ENCODE results near the gene COL11A1.

COL11A1 gene

GRCh38 chr1:102875756-102876155 is 232.6 kb downstream of the COL11A1 start:
- Histone ChIP-seq H3K9me3 (ENCODE audit: insufficient read depth, low read depth, low read length) (no peaks in the 10 kb centered on the region), H2AK5ac (ENCODE audit: low read length) (no peak overlapping the region), H3K79me1 (ENCODE audit: low read length) (peaks cover 2% of the 10 kb centered on the region), H2BK120ac (ENCODE audit: insufficient read depth, low read length, poor library complexity) (no peak overlapping the region), H4K12ac (ENCODE audit: low read depth, low read length) (no peak overlapping the region), H3K18ac (ENCODE audit: low read length) (no peak overlapping the region), H4K8ac (ENCODE audit: low read depth, low read length) (no peak overlapping the region), H4K91ac (ENCODE audit: low read depth, low read length) (no peak overlapping the region), H3K4ac (ENCODE audit: low read depth, low read length) (no peak overlapping the region), H3K9ac (ENCODE audit: low read length) (no peak overlapping the region), H3K23ac (ENCODE audit: low read length) (no peak overlapping the region), H2AFZ (ENCODE audit: insufficient read depth, low read length, poor library complexity) (no peak overlapping the region), H2BK5ac (ENCODE audit: low read depth, low read length, poor library complexity) (no peak overlapping the region), H3K4me2 (ENCODE audit: low read length) (no peak overlapping the region), H3K36me3 (ENCODE audit: control insufficient read depth in 1 of 2, insufficient read depth in 2 of 2, low read length in 2 of 2) (peaks cover 2% of the 10 kb centered on the region in 2 experiments), H3K79me2 (ENCODE audit: control insufficient read depth, insufficient read depth, low read length, poor library complexity) (no peaks in the 10 kb centered on the region), H3K14ac (ENCODE audit: low read length) (no peak overlapping the region), H3K27ac (ENCODE audit: low read depth, low read length) (no peak overlapping the region), H3K4me1 (ENCODE audit: control insufficient read depth in 1 of 2, insufficient read depth in 2 of 2, low read length in 2 of 2) (no peaks in the 10 kb centered on the region), H3K27me3 (ENCODE audit: insufficient read depth, low read length) (no peaks in the 10 kb centered on the region), H3K4me3 (ENCODE audit: low read depth, low read length) (no peak overlapping the region), H2BK12ac (ENCODE audit: low read length) (no peak overlapping the region)
- WGBS (ENCODE audit: extremely low coverage, insufficient coverage, insufficient read length): no CpG with 5 or more reads among the region's 1 CpG
- peak in 1 of 2 donors; percentile 55 for DNase-seq

GRCh38 chr1:102872526-102872925 is 235.8 kb downstream of the COL11A1 start:
- H3K27me3 ChIP-seq (ENCODE audit: insufficient read depth, low read length): no peaks in the 10 kb centered on the region
- DNase-seq: no peak
- no peak overlapping the region for H4K91ac ChIP-seq (ENCODE audit: low read depth, low read length)
- no peak overlapping the region for H4K8ac ChIP-seq (ENCODE audit: low read depth, low read length)
- H3K4me3 ChIP-seq (ENCODE audit: low read depth, low read length): no peak overlapping the region
- peaks cover 0 to 5% of the 10 kb centered on the region in 2 experiments for H3K36me3 ChIP-seq (ENCODE audit: control insufficient read depth in 1 of 2, insufficient read depth in 2 of 2, low read length in 2 of 2)
- no peaks in the 10 kb centered on the region for H3K79me2 ChIP-seq (ENCODE audit: control insufficient read depth, insufficient read depth, low read length, poor library complexity)
- H2BK5ac ChIP-seq (ENCODE audit: low read depth, low read length, poor library complexity): no peak overlapping the region
- no CpG with 5 or more reads among the region's 1 CpG for WGBS (ENCODE audit: extremely low coverage, insufficient coverage, insufficient read length)
- no peak overlapping the region for H2BK120ac ChIP-seq (ENCODE audit: insufficient read depth, low read length, poor library complexity)
- no peak overlapping the region for H3K4ac ChIP-seq (ENCODE audit: low read depth, low read length)
- no peaks in the 10 kb centered on the region for H3K4me1 ChIP-seq (ENCODE audit: control insufficient read depth in 1 of 2, insufficient read depth in 2 of 2, low read length in 2 of 2)
- no peak overlapping the region for H2AFZ ChIP-seq (ENCODE audit: insufficient read depth, low read length, poor library complexity)
- H3K18ac ChIP-seq (ENCODE audit: low read length): no peak overlapping the region
- no peak overlapping the region for H4K12ac ChIP-seq (ENCODE audit: low read depth, low read length)
- H3K9ac ChIP-seq (ENCODE audit: low read length): no peak overlapping the region
- no peaks in the 10 kb centered on the region for H3K79me1 ChIP-seq (ENCODE audit: low read length)
- H3K9me3 ChIP-seq (ENCODE audit: insufficient read depth, low read depth, low read length): no peaks in the 10 kb centered on the region
- no peak overlapping the region for H3K4me2 ChIP-seq (ENCODE audit: low read length)
- H3K23ac ChIP-seq (ENCODE audit: low read length): no peak overlapping the region
- no peak overlapping the region for H2BK12ac ChIP-seq (ENCODE audit: low read length)
- H3K27ac ChIP-seq (ENCODE audit: low read depth, low read length): no peak overlapping the region
- H3K14ac ChIP-seq (ENCODE audit: low read length): no peak overlapping the region
- H2AK5ac ChIP-seq (ENCODE audit: low read length): no peak overlapping the region

- no peaks in the 10 kb centered on the region for H3K79me2 ChIP-seq (ENCODE audit: control insufficient read depth, insufficient read depth, low read length, poor library complexity)
These were observed 236.2 kb downstream of the COL11A1 start for GRCh38 chr1:102872097-102872496.

GRCh38 chr1:102863704-102864103 is 244.6 kb downstream of the COL11A1 start:
- Histone ChIP-seq H2AK5ac (ENCODE audit: low read length) (no peak overlapping the region), H2BK5ac (ENCODE audit: low read depth, low read length, poor library complexity) (no peak overlapping the region), H2BK12ac (ENCODE audit: low read length) (no peak overlapping the region), H3K9me3 (ENCODE audit: insufficient read depth, low read depth, low read length) (no peaks in the 10 kb centered on the region), H4K8ac (ENCODE audit: low read depth, low read length) (no peak overlapping the region), H3K27ac (ENCODE audit: low read depth, low read length) (no peak overlapping the region), H3K18ac (ENCODE audit: low read length) (no peak overlapping the region), H3K4ac (ENCODE audit: low read depth, low read length) (no peak overlapping the region), H3K14ac (ENCODE audit: low read length) (no peak overlapping the region), H3K23ac (ENCODE audit: low read length) (no peak overlapping the region), H3K79me2 (ENCODE audit: control insufficient read depth, insufficient read depth, low read length, poor library complexity) (no peaks in the 10 kb centered on the region), H3K27me3 (ENCODE audit: insufficient read depth, low read length) (no peaks in the 10 kb centered on the region), H3K4me1 (ENCODE audit: control insufficient read depth in 1 of 2, insufficient read depth in 2 of 2, low read length in 2 of 2) (peaks cover 0 to under 1% of the 10 kb centered on the region in 2 experiments), H4K91ac (ENCODE audit: low read depth, low read length) (no peak overlapping the region), H4K12ac (ENCODE audit: low read depth, low read length) (no peak overlapping the region), H3K4me3 (ENCODE audit: low read depth, low read length) (no peak overlapping the region), H3K9ac (ENCODE audit: low read length) (no peak overlapping the region), H2AFZ (ENCODE audit: insufficient read depth, low read length, poor library complexity) (no peak overlapping the region), H3K79me1 (ENCODE audit: low read length) (no peaks in the 10 kb centered on the region), H2BK120ac (ENCODE audit: insufficient read depth, low read length, poor library complexity) (no peak overlapping the region), H3K4me2 (ENCODE audit: low read length) (no peak overlapping the region), H3K36me3 (ENCODE audit: control insufficient read depth in 1 of 2, insufficient read depth in 2 of 2, low read length in 2 of 2) (peaks cover 0 to under 1% of the 10 kb centered on the region in 2 experiments)
- DNase-seq: no peak
- no CpG with 5 or more reads among the region's 2 CpGs for WGBS (ENCODE audit: extremely low coverage, insufficient coverage, insufficient read length)

More at GRCh38 chr1:102872097-102872496, 236.2 kb downstream of the COL11A1 start:
- no CpG with 5 or more reads among the region's 4 CpGs for WGBS (ENCODE audit: extremely low coverage, insufficient coverage, insufficient read length)
- H3K4ac ChIP-seq (ENCODE audit: low read depth, low read length): no peak overlapping the region
- no peaks in the 10 kb centered on the region for H3K9me3 ChIP-seq (ENCODE audit: insufficient read depth, low read depth, low read length)
- DNase-seq: no peak
- H3K4me3 ChIP-seq (ENCODE audit: low read depth, low read length): no peak overlapping the region
- H2AFZ ChIP-seq (ENCODE audit: insufficient read depth, low read length, poor library complexity): no peak overlapping the region
- no peaks in the 10 kb centered on the region for H3K4me1 ChIP-seq (ENCODE audit: control insufficient read depth in 1 of 2, insufficient read depth in 2 of 2, low read length in 2 of 2)
- no peaks in the 10 kb centered on the region for H3K79me1 ChIP-seq (ENCODE audit: low read length)
- H3K18ac ChIP-seq (ENCODE audit: low read length): no peak overlapping the region
- no peak overlapping the region for H3K4me2 ChIP-seq (ENCODE audit: low read length)
- no peak overlapping the region for H4K8ac ChIP-seq (ENCODE audit: low read depth, low read length)
- H2BK12ac ChIP-seq (ENCODE audit: low read length): no peak overlapping the region
- no peak overlapping the region for H2BK120ac ChIP-seq (ENCODE audit: insufficient read depth, low read length, poor library complexity)
- H3K14ac ChIP-seq (ENCODE audit: low read length): no peak overlapping the region
- no peak overlapping the region for H2BK5ac ChIP-seq (ENCODE audit: low read depth, low read length, poor library complexity)
- H4K91ac ChIP-seq (ENCODE audit: low read depth, low read length): no peak overlapping the region
- H3K27me3 ChIP-seq (ENCODE audit: insufficient read depth, low read length): no peaks in the 10 kb centered on the region
- H3K9ac ChIP-seq (ENCODE audit: low read length): no peak overlapping the region
- H3K23ac ChIP-seq (ENCODE audit: low read length): no peak overlapping the region
- H4K12ac ChIP-seq (ENCODE audit: low read depth, low read length): no peak overlapping the region
- no peak overlapping the region for H2AK5ac ChIP-seq (ENCODE audit: low read length)
- no peak overlapping the region for H3K27ac ChIP-seq (ENCODE audit: low read depth, low read length)
- H3K36me3 ChIP-seq (ENCODE audit: control insufficient read depth in 1 of 2, insufficient read depth in 2 of 2, low read length in 2 of 2): peaks cover 0 to 5% of the 10 kb centered on the region in 2 experiments

Data from trophoblast cell (in vitro differentiated cells and primary cell).